Nephron (organoid): ENCODE data around the gene USH2A.

Experiments
- H3K27ac Mint-ChIP-seq, 3 experiments: 2 replicates each; pipeline ENCODE4 v1.8.0; 2020; ENCODE audit warnings: mixed read lengths in 3 of 3, mild to moderate bottlenecking in 2 of 3, moderate library complexity in 1 of 3
- H3K27me3 Mint-ChIP-seq: 2 replicates; pipeline ENCODE4 v1.8.0; 2021; ENCODE audit warnings: low read depth, mild to moderate bottlenecking, moderate library complexity, mixed read lengths
- H3K36me3 Mint-ChIP-seq: 2 replicates; pipeline ENCODE4 v1.8.0; 2020; ENCODE audit warnings: low read depth, mixed read lengths
- H3K4me1 Mint-ChIP-seq: 2 replicates; pipeline ENCODE4 v1.8.0; 2020; ENCODE audit warnings: mixed read lengths
- H3K4me3 Mint-ChIP-seq, 3 experiments: 2 replicates each; pipeline ENCODE4 v1.8.0; 2020; ENCODE audit warnings: mild to moderate bottlenecking in 3 of 3, mixed read lengths in 3 of 3, moderate library complexity in 2 of 3
- H3K9me3 Mint-ChIP-seq: 2 replicates; pipeline ENCODE4 v1.8.0; 2020; ENCODE audit warnings: mixed read lengths
- TF ChIP-seq, protein P1 (sequence below), 3 experiments: fragments of 200-600 bp; sonication (generic); IDR thresholded peaks; one replicate each; pipeline ENCODE4 v1.5.0; 2021; ENCODE audit warnings: antibody characterized with exemption in 3 of 3; ENCODE audit not compliant: unreplicated experiment in 3 of 3

USH2A gene

DNA sequence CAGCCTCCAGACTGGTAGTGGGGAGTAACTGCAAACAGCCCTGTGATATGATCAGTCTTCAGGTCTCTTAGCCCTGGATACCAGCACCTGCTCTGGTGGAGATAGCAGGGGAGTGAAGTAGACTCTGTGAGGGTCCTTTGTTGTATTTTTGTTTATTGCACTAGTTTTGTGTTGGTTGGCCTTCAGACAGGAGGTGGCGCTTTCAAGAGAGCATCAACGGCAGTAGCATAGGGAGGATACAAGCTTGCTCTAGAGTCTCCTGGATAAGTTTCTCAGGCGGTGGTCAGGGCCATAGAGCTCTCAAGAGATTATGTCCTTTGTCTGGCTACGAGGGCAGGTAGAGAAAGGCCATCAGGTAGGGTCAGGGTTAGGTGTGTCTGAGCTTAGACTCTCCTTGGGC is 116.4 kb downstream of the USH2A start:
- no peak overlapping the region for H3K4me3 Mint-ChIP-seq
- H3K36me3 Mint-ChIP-seq: no peaks in the 10 kb centered on the region
- no peak overlapping the region for H3K27ac Mint-ChIP-seq
- H3K4me1 Mint-ChIP-seq: no peaks in the 10 kb centered on the region
- H3K9me3 Mint-ChIP-seq: no peaks in the 10 kb centered on the region
- H3K27me3 Mint-ChIP-seq: no peaks in the 10 kb centered on the region
- TF ChIP-seq, protein P1, sequence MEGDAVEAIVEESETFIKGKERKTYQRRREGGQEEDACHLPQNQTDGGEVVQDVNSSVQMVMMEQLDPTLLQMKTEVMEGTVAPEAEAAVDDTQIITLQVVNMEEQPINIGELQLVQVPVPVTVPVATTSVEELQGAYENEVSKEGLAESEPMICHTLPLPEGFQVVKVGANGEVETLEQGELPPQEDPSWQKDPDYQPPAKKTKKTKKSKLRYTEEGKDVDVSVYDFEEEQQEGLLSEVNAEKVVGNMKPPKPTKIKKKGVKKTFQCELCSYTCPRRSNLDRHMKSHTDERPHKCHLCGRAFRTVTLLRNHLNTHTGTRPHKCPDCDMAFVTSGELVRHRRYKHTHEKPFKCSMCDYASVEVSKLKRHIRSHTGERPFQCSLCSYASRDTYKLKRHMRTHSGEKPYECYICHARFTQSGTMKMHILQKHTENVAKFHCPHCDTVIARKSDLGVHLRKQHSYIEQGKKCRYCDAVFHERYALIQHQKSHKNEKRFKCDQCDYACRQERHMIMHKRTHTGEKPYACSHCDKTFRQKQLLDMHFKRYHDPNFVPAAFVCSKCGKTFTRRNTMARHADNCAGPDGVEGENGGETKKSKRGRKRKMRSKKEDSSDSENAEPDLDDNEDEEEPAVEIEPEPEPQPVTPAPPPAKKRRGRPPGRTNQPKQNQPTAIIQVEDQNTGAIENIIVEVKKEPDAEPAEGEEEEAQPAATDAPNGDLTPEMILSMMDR (IDR thresholded peaks at IDR 0.05; ENCODE audit: unreplicated experiment in 3 of 3): no peak

DNA sequence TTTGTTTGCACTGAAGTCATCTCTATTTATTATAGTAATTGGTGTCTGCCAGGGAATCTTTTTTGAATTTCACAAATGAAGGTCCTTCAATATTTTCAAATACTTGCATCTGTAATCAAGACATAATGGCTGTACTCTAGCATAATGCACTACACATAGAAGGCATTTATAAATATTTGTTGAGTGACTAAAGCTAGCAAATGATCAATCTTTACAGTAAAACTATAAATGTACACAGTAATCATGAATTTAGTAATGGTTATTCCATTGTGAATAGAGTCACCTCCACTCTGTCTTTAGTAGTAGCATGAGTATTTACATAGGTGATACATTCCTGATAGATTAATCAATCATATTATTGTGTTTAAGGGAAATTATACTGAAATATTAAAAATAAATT is 119.6 kb downstream of the USH2A start:
- Mint-ChIP-seq H3K27me3 (peaks cover 3% of the 10 kb centered on the region), H3K4me1 (no peaks in the 10 kb centered on the region), H3K4me3 (no peak overlapping the region), H3K27ac (no peak overlapping the region), H3K36me3 (no peaks in the 10 kb centered on the region), H3K9me3 (no peaks in the 10 kb centered on the region)
- TF ChIP-seq, protein P1 (IDR thresholded peaks at IDR 0.05; ENCODE audit: unreplicated experiment in 3 of 3): no peak

DNA sequence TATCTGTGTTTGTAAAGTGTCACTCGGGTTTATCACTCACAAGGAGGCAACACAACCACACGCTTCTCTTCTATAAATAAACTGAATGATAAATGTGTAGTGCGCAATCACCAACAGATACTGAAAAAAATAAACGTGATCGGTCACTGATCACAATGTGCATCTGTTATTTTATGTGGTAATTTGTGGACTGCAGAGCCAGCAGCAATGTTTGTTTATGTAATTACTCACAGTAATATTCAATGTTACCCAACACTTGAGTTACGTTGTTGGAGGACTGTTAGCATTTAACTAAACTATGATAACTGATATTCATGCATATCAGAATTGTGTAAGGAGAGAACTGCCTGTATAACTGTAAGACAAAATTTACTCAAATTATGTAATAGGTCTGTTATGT is 129.6 kb downstream of the USH2A start:
- no peak overlapping the region for H3K27ac Mint-ChIP-seq
- no peaks in the 10 kb centered on the region for H3K4me1 Mint-ChIP-seq
- no peak overlapping the region for H3K4me3 Mint-ChIP-seq
- no peaks in the 10 kb centered on the region for H3K27me3 Mint-ChIP-seq
- H3K9me3 Mint-ChIP-seq: no peaks in the 10 kb centered on the region
- TF ChIP-seq, protein P1 (IDR thresholded peaks at IDR 0.05; ENCODE audit: unreplicated experiment in 3 of 3): no peak
- no peaks in the 10 kb centered on the region for H3K36me3 Mint-ChIP-seq

DNA sequence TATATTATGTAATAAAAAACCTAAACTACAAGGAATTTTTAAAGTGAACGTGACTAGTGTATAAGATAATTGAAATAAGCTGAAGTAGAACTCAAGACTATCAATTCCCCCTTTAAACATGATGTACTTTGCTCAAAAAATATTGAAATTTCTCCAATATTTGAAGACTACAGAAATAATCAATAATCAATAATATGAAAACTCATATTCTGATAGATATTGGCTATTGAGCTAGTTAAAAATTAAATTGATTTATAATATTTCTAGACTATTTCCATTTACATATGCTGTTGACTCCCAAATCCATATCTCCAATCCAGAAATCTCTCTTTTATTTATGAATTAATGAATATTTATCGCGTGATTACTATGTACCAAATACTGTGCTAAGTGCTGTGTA is 133.2 kb downstream of the USH2A start:
- Mint-ChIP-seq H3K27ac (no peak overlapping the region), H3K36me3 (no peaks in the 10 kb centered on the region), H3K4me1 (no peaks in the 10 kb centered on the region), H3K9me3 (peaks cover 8% of the 10 kb centered on the region), H3K27me3 (no peaks in the 10 kb centered on the region), H3K4me3 (no peak overlapping the region)
- TF ChIP-seq, protein P1 (IDR thresholded peaks at IDR 0.05; ENCODE audit: unreplicated experiment in 3 of 3): no peak

DNA sequence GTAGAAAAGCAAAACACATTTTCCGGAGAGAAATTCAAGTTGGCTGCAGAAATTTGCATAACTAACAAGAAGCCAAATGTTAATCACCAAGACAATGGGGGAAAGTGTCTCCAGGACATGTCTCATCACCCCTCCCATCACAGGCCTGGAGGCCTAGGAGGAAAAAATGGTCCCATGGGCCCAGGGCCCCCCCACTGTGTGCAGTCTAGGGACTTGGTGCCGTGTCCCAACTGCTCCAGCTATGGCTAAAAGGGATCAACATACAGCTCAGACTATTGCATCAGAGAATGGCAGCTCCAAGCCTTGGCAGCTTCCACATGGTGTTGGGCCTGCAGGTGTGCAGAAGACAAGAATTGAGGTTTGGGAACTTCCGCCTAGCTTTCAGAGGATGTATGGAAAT is 138.2 kb downstream of the USH2A start:
- no peak overlapping the region for H3K4me3 Mint-ChIP-seq
- H3K27me3 Mint-ChIP-seq: no peaks in the 10 kb centered on the region
- H3K27ac Mint-ChIP-seq: no peak overlapping the region
- H3K36me3 Mint-ChIP-seq: peaks cover 4% of the 10 kb centered on the region
- H3K9me3 Mint-ChIP-seq: peaks cover 16% of the 10 kb centered on the region
- no peaks in the 10 kb centered on the region for H3K4me1 Mint-ChIP-seq
- TF ChIP-seq, protein P1 (IDR thresholded peaks at IDR 0.05; ENCODE audit: unreplicated experiment in 3 of 3): no peak

DNA sequence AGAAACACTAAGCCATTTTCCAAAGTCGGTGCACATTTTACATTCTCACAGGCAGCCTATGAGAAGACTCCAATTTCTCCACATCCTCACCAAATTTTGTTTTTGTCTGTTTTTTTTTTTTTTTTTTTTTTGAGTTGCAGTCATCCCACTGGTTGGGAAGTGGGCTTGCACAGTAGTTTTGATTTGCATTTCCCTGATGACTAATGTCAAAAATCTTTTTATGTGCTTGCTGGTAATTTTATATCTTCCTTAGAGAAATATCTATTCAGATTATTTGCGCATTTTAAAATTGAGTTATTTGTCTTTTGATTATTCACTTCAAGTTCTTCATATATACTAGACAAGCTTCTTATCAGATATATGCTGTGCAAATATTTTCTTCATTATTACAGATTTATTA is 141.5 kb downstream of the USH2A start:
- Mint-ChIP-seq H3K27ac (no peak overlapping the region), H3K27me3 (no peaks in the 10 kb centered on the region), H3K9me3 (peaks cover 16% of the 10 kb centered on the region), H3K4me3 (no peak overlapping the region), H3K4me1 (no peaks in the 10 kb centered on the region), H3K36me3 (peaks cover 4% of the 10 kb centered on the region)
- TF ChIP-seq, protein P1 (IDR thresholded peaks at IDR 0.05; ENCODE audit: unreplicated experiment in 3 of 3): no peak
